Activated gamma-delta T cell (primary cell): ENCODE results near the gene FAM187B.

Experiments used
- DNase-seq: peaks from one replicate; lab custom pipeline; 2025; lab: John Stamatoyannopoulos, UW
- total RNA-seq, 2 donors: gene quantifications; one replicate each; lab custom pipeline; 2026; lab: John Stamatoyannopoulos, UW

The FAM187B gene
- 0 to 0.10 reads per million in 2 donors for total RNA-seq

GRCh38 chr19:35228177-35228930 is at the start of gene FAM187B:
Gene FAM187B (minus strand): TSS chr19:35228739. CDS start chr19:35228680, 59 bp downstream.
- no peak for DNase-seq

GRCh38 chr19:35276706-35277281 is 48.3 kb upstream of the FAM187B start:
- DNase-seq: no peak

GRCh38 chr19:35274323-35274722 is 45.8 kb upstream of the FAM187B start:
- DNase-seq: no peak

GRCh38 chr19:35273686-35274259 is 45.2 kb upstream of the FAM187B start:
- DNase-seq: no peak

GRCh38 chr19:35272954-35273649 is 44.6 kb upstream of the FAM187B start:
- no peak for DNase-seq

- no peak for DNase-seq
Observed at GRCh38 chr19:35272122-35272719, 43.7 kb upstream of the FAM187B start.

- no peak for DNase-seq
Observed at GRCh38 chr19:35271546-35271945, 43.0 kb upstream of the FAM187B start.

GRCh38 chr19:35270381-35270811 is 41.9 kb upstream of the FAM187B start:
- DNase-seq: no peak

- DNase-seq: peak; percentile 55
Observed at GRCh38 chr19:35269438-35270117, 41.0 kb upstream of the FAM187B start.

GRCh38 chr19:35268536-35269437 is 40.2 kb upstream of the FAM187B start, which contains the start of gene USF2:
Gene USF2 (plus strand): TSS chr19:35268962. CDS start chr19:35269102, 140 bp downstream.
- DNase-seq: peak; percentile 52

- DNase-seq: peak; percentile 63
Observed at GRCh38 chr19:35267818-35268535, 39.4 kb upstream of the FAM187B start.

- peak; percentile 29 for DNase-seq
Observed at GRCh38 chr19:35267353-35267817, 38.8 kb upstream of the FAM187B start.

- DNase-seq: no peak
Observed at GRCh38 chr19:35266520-35267352, 38.2 kb upstream of the FAM187B start.

- DNase-seq: no peak
Observed at GRCh38 chr19:35265900-35266519, 37.5 kb upstream of the FAM187B start.

GRCh38 chr19:35265126-35265899 is 36.8 kb upstream of the FAM187B start:
- no peak for DNase-seq

- no peak for DNase-seq
Observed at GRCh38 chr19:35264268-35265125, 36.0 kb upstream of the FAM187B start.
